Keratinocyte (primary cell): ENCODE measurements around the gene CSK.

Experiments used
- EZH2 ChIP-seq: IDR thresholded peaks from one replicate; pipeline ENCODE4 v1.6.1; 2012; ENCODE audit warnings: inconsistent platforms, mild to moderate bottlenecking, low read length, moderate library complexity
- TF ChIP-seq, protein P1 (sequence below), 3 experiments: IDR thresholded peaks in 1 of 3; conservative IDR thresholded peaks in 1 of 3; optimal IDR thresholded peaks in 1 of 3; 2 replicates in 2 of 3; 3 replicates in 1 of 3; pipeline versions ENCODE3 to v1.5.1; 2011; ENCODE audit warnings: low read length in 3 of 3, mild to moderate bottlenecking in 3 of 3, moderate library complexity in 2 of 3, control low read depth in 1 of 3, inconsistent platforms in 1 of 3; ENCODE audit not compliant: insufficient read depth in 2 of 3; ENCODE audit errors: extremely low read depth in 1 of 3

DNA sequence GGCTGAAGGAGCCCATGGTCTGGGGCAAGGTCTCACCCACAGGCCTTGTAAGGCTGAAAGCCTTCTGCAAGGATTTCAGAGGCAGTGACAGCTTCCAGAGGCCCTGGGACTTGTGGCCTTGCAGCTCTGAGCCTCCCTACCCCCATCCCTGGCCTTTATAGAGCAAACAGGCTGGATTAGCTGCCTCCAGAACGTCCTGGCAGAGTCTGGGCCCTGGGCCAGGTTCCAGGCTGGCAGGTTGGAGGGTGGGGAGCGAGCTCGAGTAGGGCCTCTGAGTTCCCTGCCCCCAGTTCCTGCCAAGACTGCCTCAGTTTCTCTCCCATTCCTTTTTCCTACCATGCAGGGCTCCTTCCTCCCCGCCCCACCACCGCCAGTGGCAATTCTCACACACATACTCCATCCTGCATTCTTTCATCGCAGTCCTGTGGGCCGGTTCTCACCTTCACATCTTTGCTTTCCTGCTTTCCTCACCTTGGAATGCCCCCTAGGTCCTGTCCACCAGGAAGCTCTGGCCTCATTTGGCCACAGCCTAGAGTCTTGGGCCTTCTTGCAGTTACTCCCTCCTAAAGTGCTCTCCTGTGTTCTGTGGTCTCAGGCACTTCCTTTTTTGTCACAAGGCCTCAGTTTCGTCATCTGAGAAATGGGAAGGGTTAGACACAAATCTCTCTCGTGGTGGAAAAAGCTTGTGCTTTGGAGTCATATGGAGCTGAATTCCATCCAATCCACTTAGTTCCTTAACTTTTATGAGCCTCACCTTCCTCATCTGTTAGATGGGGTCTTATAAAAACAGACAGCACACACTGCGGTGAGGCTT lies 33.4 kb downstream of the CSK start:
- TF ChIP-seq, protein P1, sequence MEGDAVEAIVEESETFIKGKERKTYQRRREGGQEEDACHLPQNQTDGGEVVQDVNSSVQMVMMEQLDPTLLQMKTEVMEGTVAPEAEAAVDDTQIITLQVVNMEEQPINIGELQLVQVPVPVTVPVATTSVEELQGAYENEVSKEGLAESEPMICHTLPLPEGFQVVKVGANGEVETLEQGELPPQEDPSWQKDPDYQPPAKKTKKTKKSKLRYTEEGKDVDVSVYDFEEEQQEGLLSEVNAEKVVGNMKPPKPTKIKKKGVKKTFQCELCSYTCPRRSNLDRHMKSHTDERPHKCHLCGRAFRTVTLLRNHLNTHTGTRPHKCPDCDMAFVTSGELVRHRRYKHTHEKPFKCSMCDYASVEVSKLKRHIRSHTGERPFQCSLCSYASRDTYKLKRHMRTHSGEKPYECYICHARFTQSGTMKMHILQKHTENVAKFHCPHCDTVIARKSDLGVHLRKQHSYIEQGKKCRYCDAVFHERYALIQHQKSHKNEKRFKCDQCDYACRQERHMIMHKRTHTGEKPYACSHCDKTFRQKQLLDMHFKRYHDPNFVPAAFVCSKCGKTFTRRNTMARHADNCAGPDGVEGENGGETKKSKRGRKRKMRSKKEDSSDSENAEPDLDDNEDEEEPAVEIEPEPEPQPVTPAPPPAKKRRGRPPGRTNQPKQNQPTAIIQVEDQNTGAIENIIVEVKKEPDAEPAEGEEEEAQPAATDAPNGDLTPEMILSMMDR (optimal IDR thresholded peaks at IDR 0.05 in 1 of 3, IDR thresholded peaks at IDR 0.05 in 1 of 3, conservative IDR thresholded peaks at IDR 0.05 in 1 of 3; ENCODE audit: extremely low read depth in 1 of 3, insufficient read depth in 2 of 3, low read length in 3 of 3) = no peak
- TF ChIP-seq EZH2 = no peak
